Activated naive CD8-positive, alpha-beta T cell treated with anti-CD3 and anti-CD28 coated beads for 36 hours (primary cell): ENCODE results near the gene ANKH. TPM values are rescaled to one million over a fixed set of nuclear protein-coding genes. Genes with fewer than 3 reads are reported as not detected.
"Not testable (repeated sequence)": the region's sequence is repeated elsewhere in the genome, so short reads cannot be mapped to it uniquely, and the experiment has no call there.

Experiments
- DNase-seq: peaks from one replicate; pipeline ENCODE4 v3.0.0; 2021
- H3K27ac Mint-ChIP-seq: one replicate; pipeline ENCODE4 v1.8.0; 2022; ENCODE audit warnings: mild to moderate bottlenecking, moderate library complexity, mixed read lengths
- H3K27me3 Mint-ChIP-seq: one replicate; pipeline ENCODE4 v1.8.0; 2022; ENCODE audit warnings: mild to moderate bottlenecking, mixed read lengths
- H3K36me3 Mint-ChIP-seq: one replicate; pipeline ENCODE4 v1.8.0; 2021; ENCODE audit warnings: mild to moderate bottlenecking, mixed read lengths
- H3K4me1 Mint-ChIP-seq: one replicate; pipeline ENCODE4 v1.8.0; 2021; ENCODE audit warnings: mixed read lengths
- H3K4me3 Mint-ChIP-seq: one replicate; pipeline ENCODE4 v1.8.0; 2022; ENCODE audit warnings: mild to moderate bottlenecking, moderate library complexity, mixed read lengths
- H3K9me3 Mint-ChIP-seq: one replicate; pipeline ENCODE4 v1.8.0; 2022; ENCODE audit warnings: mixed read lengths
- total RNA-seq, 2 experiments: library from RNA; stranded (reverse); gene quantifications; one replicate each; pipeline ENCODE4 v1.2.3, GENCODE V29; 2021

Gene ANKH
- total RNA-seq, 2 experiments from 2014 or later, result 82.5 to 84.6 TPM

DNA sequence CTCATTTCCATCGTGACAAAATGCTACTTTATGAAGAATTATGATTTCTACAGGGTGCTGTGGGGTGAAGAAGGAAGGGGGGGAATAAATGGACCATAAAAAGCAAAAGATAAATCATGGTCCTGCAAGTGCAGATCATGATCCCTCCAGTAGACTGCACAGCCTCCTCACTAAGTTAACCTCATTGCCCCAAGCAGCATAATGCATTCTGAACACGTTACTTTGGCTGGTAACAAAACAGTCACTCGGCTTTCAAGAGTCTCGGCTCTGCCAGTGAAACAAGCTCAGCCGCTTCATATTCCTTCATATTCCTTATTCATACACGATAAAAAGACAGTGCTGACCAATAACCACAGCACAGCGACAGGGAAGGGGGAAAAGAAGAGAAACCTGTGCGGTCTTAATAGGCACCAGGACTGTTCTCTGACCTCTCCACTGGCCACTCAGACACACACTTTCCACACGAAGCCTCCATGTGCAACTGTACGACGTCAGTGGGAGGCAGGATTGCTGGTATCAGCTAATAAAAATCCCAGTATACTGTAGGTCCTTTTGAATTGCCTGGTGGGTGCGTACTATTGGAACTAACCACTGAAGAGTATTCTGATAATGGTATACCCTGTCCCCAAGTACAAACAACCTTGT, 60.5 kb downstream of the ANKH start:
- H3K9me3 Mint-ChIP-seq, result no peaks in the 10 kb centered on the region
- no peak for DNase-seq
- peak overlapping the region; percentile 25 for H3K27ac Mint-ChIP-seq
- peaks cover 59% of the 10 kb centered on the region for H3K4me1 Mint-ChIP-seq
- H3K36me3 Mint-ChIP-seq, result peaks cover 12% of the 10 kb centered on the region
- no peak overlapping the region for H3K4me3 Mint-ChIP-seq
- H3K27me3 Mint-ChIP-seq, result no peaks in the 10 kb centered on the region

- Mint-ChIP-seq H3K9me3 (no peaks in the 10 kb centered on the region), H3K36me3 (peaks cover 18% of the 10 kb centered on the region)
These were observed 61.3 kb downstream of the ANKH start for GRCh38 chr5:14810282-14810681.

DNA sequence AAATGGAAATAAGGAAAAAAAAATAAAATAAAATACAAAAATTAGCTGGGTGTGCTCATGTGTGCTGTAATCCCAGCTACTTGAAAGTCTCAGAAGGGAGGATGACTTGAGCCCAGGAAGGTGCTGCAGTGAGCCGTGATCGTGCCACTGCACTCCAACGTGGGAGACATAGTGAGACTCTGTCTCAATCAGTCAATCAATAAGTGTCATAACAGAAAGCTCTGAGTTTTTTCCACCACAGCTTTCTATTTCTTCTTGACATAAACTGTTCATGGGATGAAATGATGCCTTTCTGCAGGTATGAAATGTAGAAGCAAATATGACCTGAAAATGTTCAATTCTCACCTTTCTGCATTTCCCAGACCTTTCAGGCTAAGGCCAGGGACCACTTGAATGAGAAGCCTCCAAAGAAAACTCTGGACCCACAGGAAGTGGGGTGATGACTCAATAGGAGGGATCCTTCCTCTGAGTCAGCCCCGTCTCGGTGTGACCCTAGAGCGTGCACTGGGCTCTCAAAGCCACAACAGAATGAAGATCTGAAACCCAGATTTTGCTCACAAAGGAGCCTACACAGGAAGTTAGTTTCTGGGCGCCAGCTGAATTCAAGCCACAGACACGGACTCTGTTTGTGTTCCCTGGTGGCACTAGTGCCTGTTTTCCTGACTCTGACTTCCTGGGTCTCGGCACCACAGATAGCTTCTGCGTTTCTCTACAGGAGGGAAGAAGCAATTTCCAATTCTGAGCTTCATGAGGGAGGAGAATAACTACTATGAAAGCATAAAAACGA, 62.0 kb downstream of the ANKH start:
- Mint-ChIP-seq H3K4me1 (peaks cover 55% of the 10 kb centered on the region), H3K4me3 (peak overlapping the region; percentile 69), H3K27me3 (no peaks in the 10 kb centered on the region)

More at GRCh38 chr5:14810282-14810681, 61.3 kb downstream of the ANKH start:
- H3K27ac Mint-ChIP-seq, result peak overlapping the region; percentile 91
- peaks cover 55% of the 10 kb centered on the region for H3K4me1 Mint-ChIP-seq
- no peaks in the 10 kb centered on the region for H3K27me3 Mint-ChIP-seq
- no peak for DNase-seq
- H3K4me3 Mint-ChIP-seq, result peak overlapping the region; percentile 69

DNA sequence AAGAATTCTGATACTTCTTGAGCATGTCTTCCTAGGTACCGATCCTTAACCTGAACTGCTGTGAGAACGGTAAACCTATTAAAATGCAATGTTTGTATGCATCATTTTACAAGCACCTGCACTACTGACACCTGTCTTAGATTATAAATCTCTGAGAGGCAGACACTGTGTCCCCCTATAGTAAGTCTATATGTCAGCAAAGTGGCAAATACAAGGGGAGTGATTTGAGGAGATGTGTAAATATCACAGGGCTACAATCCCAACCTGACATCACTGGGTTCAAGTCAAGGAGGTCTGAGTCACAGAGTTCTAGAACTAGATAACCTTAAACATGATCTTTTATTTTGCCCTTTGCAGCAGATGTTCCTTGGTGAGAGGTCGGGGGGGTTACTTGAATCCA, 64.1 kb downstream of the ANKH start:
- DNase-seq, result no peak
- Mint-ChIP-seq H3K4me1 (peaks cover 46% of the 10 kb centered on the region), H3K27ac (no peak overlapping the region), H3K27me3 (no peaks in the 10 kb centered on the region), H3K36me3 (peaks cover 33% of the 10 kb centered on the region), H3K9me3 (no peaks in the 10 kb centered on the region), H3K4me3 (no peak overlapping the region)

More for the DNA sequence above, 62.0 kb downstream of the ANKH start:
- DNase-seq, result peak; percentile 82
- Mint-ChIP-seq H3K36me3 (peaks cover 21% of the 10 kb centered on the region), H3K9me3 (no peaks in the 10 kb centered on the region), H3K27ac (peak overlapping the region; percentile 91)

DNA sequence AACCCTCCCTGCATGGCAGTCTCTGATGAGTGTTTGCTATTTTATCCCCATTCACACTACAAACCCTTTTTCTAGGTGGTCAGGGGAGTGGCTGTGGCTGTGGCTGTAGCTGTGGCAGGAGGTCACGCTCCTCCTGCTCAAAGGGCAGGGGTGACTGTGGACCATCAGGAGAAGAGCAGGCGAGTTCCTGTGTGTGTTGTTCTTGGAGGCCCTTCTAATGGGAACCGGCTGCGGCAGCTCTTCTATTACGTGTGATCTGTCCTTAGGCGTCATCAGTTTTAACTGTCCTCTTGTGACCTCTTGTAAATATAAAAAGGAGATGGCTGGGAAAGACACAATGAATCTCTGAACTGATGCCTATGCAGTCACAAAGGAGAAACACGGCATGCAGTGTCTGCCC, 65.1 kb downstream of the ANKH start:
- H3K27me3 Mint-ChIP-seq, result no peaks in the 10 kb centered on the region
- no peak for DNase-seq
- no peaks in the 10 kb centered on the region for H3K9me3 Mint-ChIP-seq
- peaks cover 49% of the 10 kb centered on the region for H3K4me1 Mint-ChIP-seq
- H3K36me3 Mint-ChIP-seq, result peaks cover 40% of the 10 kb centered on the region
- no peak overlapping the region for H3K4me3 Mint-ChIP-seq
- no peak overlapping the region for H3K27ac Mint-ChIP-seq

DNA sequence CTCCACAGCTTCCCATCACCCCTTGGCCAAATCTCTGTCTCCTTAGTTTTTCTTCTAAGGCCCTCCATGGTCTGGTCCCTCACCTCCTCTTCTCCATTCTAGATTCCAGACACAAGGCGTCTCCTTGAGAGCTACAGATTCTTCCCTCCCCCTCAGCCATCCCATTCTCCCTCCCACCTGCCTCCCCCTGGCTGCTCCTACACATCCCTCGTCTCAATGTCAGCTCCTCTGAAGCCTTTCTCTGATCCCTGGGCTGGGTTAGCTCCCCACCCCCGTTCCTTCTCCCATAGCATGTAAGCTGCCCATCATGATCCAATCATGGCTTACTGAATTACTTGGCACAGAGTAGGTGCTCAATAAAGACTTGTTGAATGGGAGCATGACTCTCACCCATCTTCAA, 69.0 kb downstream of the ANKH start:
- Mint-ChIP-seq H3K4me3 (no peak overlapping the region), H3K27ac (no peak overlapping the region), H3K36me3 (peaks cover 62% of the 10 kb centered on the region), H3K4me1 (peaks cover 22% of the 10 kb centered on the region), H3K9me3 (no peaks in the 10 kb centered on the region), H3K27me3 (no peaks in the 10 kb centered on the region)
- DNase-seq, result no peak

DNA sequence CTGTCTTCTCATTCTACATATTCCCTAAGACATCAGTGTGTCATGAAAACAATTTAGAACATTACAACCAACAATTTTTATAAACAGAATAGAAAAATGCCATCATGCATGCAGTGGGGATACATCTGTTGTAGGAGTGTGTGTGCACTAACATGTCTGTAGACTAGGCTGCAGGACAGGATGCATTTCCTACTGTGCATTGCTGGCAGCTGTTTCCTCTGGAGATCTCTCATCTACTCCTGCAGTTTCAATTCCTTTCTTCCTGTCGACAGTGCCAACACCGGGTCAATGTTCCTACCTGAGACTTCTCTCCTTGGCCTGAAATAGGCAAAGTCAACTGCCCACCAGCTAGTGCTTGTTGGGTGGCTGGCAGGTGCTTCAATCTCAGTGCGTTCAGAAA, 69.8 kb downstream of the ANKH start:
- Mint-ChIP-seq H3K4me3 (no peak overlapping the region), H3K4me1 (peaks cover 22% of the 10 kb centered on the region), H3K27ac (no peak overlapping the region), H3K36me3 (peaks cover 64% of the 10 kb centered on the region), H3K27me3 (no peaks in the 10 kb centered on the region), H3K9me3 (no peaks in the 10 kb centered on the region)
- no peak for DNase-seq

- H3K4me3 Mint-ChIP-seq, H3K27me3 Mint-ChIP-seq, H3K27ac Mint-ChIP-seq, DNase-seq, H3K9me3 Mint-ChIP-seq: not testable (repeated sequence)
- Mint-ChIP-seq H3K36me3 (peaks cover 51% of the 10 kb centered on the region), H3K4me1 (peaks cover 17% of the 10 kb centered on the region)
These were observed 74.2 kb downstream of the ANKH start for GRCh38 chr5:14797385-14797784.

DNA sequence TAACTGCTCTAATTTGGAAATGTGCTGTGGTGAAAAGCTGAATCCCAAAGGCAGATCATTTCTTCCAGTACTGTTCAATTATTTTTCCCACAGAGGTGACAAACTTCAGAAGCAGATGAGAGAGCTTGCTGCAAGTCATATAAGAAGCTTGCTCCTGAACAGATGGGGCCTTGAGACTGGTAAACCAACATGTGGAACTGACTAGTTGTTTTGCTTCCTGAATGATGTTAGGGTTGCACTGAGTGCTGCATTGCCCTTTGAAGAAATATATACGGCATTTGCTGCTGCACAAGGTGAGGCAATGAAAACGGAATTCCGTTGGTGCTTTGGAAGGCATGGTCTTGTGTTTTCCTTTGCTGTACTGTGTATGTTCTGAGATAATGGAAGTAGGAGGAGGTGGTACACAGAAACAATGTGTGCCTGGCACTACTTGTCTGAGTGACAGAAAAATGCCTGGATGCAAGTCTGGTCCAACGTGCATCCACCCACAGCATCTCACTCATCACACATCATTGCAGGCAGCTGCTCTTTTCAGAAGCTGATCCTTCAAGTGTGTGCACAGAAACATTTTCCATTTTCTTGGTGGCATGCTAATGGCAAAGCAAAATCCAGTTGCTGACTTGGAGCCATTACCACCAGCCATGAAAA, 76.9 kb downstream of the ANKH start:
- Mint-ChIP-seq H3K27ac (no peak overlapping the region), H3K36me3 (peaks cover 50% of the 10 kb centered on the region), H3K4me3 (no peak overlapping the region), H3K4me1 (peaks cover 21% of the 10 kb centered on the region), H3K9me3 (no peaks in the 10 kb centered on the region), H3K27me3 (no peaks in the 10 kb centered on the region)
- DNase-seq, result no peak

DNA sequence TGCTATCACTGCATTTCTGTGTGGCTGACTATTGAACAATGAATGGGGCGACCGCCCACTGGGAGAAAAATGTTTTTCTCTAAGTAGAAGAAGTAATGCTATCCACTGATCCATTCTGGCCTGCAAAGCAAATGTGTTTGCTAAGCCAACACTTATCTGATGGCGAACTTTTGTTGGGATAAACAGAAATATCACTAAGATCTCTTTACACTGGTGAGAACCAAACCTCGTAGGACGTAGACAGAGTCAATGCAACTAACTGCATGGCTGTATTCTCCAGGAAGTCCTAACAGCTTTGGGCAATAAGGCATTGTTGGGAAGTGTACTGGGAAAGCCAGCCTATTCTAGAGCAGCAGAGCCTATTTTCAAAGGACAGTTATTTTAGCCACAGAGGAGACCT, 77.7 kb downstream of the ANKH start:
- DNase-seq, result no peak
- Mint-ChIP-seq H3K27ac (no peak overlapping the region), H3K9me3 (no peaks in the 10 kb centered on the region), H3K4me3 (no peak overlapping the region), H3K36me3 (peaks cover 47% of the 10 kb centered on the region), H3K27me3 (no peaks in the 10 kb centered on the region), H3K4me1 (peaks cover 21% of the 10 kb centered on the region)

GRCh38 chr5:14790911-14791310, 80.7 kb downstream of the ANKH start:
- H3K4me1 Mint-ChIP-seq, result peaks cover 30% of the 10 kb centered on the region
- peaks cover 40% of the 10 kb centered on the region for H3K36me3 Mint-ChIP-seq
- no peak overlapping the region for H3K27ac Mint-ChIP-seq
- no peak for DNase-seq
- no peaks in the 10 kb centered on the region for H3K27me3 Mint-ChIP-seq
- H3K4me3 Mint-ChIP-seq, result no peak overlapping the region
- no peaks in the 10 kb centered on the region for H3K9me3 Mint-ChIP-seq

DNA sequence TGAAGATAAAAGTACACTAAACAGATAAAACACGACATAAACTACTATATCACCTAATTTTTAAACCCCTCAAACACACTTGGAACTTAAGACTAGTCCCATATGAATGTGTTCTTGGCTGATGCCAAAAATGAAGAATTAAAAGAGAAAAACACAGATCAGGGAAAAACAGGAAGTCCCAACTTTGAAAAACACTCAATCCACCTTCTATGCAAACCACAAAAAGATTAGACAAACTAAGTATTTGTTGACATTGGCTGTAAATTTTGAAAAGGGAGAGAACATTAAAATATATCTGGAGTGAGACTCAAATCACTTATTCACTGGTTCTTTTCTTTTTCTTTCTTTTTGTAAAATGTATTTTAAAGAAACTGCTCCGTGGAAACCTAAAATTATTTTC, 81.4 kb downstream of the ANKH start:
- Mint-ChIP-seq H3K36me3 (peaks cover 42% of the 10 kb centered on the region), H3K9me3 (no peaks in the 10 kb centered on the region), H3K4me1 (peaks cover 32% of the 10 kb centered on the region), H3K4me3 (no peak overlapping the region), H3K27me3 (no peaks in the 10 kb centered on the region), H3K27ac (no peak overlapping the region)
- DNase-seq, result no peak

DNA sequence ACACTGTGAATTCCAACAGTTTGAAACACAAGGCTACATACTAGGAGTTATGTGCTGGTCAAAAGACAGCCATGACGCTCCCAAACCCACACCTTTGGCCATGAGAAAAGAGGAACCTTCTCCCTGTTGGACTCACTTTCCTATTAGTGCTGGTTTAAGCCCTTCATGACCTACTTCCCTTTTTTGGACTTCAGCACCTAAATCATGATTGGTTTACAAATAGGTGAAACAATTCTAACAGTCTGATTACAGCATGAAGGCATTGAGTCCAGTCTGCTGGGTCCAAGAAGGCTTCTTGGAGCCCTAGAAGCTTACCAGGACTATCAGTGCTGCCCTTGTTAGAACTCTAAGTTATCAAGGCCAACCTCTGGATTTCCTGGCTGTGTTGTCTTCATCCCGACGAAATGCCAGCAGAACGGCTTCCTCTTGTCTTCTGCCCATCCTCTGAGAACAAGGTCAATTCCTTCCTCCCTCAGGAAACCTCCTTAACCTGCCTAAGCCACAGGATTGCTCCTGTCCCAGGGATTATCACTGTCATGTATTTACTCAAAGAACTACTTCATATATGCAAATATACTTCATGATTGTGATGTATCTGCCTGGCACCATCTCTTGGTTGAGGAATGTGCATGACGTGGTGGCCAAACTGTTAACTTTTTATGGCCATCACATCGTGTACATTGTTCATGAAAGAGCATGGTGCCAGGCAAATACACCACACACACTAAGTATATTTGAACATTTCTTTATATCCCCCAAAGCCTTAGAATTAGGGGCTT, 83.6 kb downstream of the ANKH start:
- Mint-ChIP-seq H3K9me3 (no peaks in the 10 kb centered on the region), H3K4me1 (peaks cover 44% of the 10 kb centered on the region), H3K27ac (no peak overlapping the region), H3K36me3 (peaks cover 43% of the 10 kb centered on the region), H3K4me3 (no peak overlapping the region), H3K27me3 (no peaks in the 10 kb centered on the region)
- DNase-seq, result no peak

GRCh38 chr5:14783691-14784090, 87.9 kb downstream of the ANKH start:
- Mint-ChIP-seq H3K36me3 (peaks cover 48% of the 10 kb centered on the region), H3K27ac (no peak overlapping the region), H3K9me3 (no peaks in the 10 kb centered on the region), H3K27me3 (no peaks in the 10 kb centered on the region), H3K4me3 (no peak overlapping the region), H3K4me1 (peaks cover 45% of the 10 kb centered on the region)
- DNase-seq, result no peak

- Mint-ChIP-seq H3K36me3 (peaks cover 47% of the 10 kb centered on the region), H3K27ac (no peak overlapping the region), H3K4me3 (no peak overlapping the region), H3K9me3 (no peaks in the 10 kb centered on the region), H3K4me1 (peaks cover 44% of the 10 kb centered on the region), H3K27me3 (no peaks in the 10 kb centered on the region)
- DNase-seq, result no peak
These were observed 89.0 kb downstream of the ANKH start for GRCh38 chr5:14782591-14782990.
